HG02852 (cell line): ENCODE data around the gene LEFTY2.
"Not testable (repeated sequence)": the region's sequence is repeated elsewhere in the genome, so short reads cannot be mapped to it uniquely, and the experiment has no call there.

Source experiments
- ATAC-seq: cut with Tn5 transposase; IDR thresholded peaks from one replicate; pipeline ENCODE4 v1.9.1; 2021; ENCODE audit warnings: mild to moderate bottlenecking, moderate library complexity; ENCODE audit not compliant: unreplicated experiment

Gene LEFTY2

GRCh38 chr1:225954753-225955152 lies 13.7 kb upstream of the LEFTY2 start:
- ATAC-seq, result no peak

GRCh38 chr1:225953315-225953714 lies 12.3 kb upstream of the LEFTY2 start:
- no peak for ATAC-seq

GRCh38 chr1:225950905-225951497 lies 10.0 kb upstream of the LEFTY2 start:
- ATAC-seq, result no peak

GRCh38 chr1:225949041-225949440 lies 8.0 kb upstream of the LEFTY2 start:
- ATAC-seq, result no peak

GRCh38 chr1:225946803-225947202 lies 5.8 kb upstream of the LEFTY2 start:
- ATAC-seq, result no peak

- no peak for ATAC-seq
These were observed 5.1 kb upstream of the LEFTY2 start for GRCh38 chr1:225946082-225946620.

- no peak for ATAC-seq
These were observed 4.5 kb upstream of the LEFTY2 start for GRCh38 chr1:225945564-225945963.

GRCh38 chr1:225944951-225945350 lies 3.9 kb upstream of the LEFTY2 start:
- ATAC-seq, result peak; percentile 71

- no peak for ATAC-seq
These were observed 3.4 kb upstream of the LEFTY2 start for GRCh38 chr1:225944387-225944786.

GRCh38 chr1:225943582-225943981 lies 2.6 kb upstream of the LEFTY2 start:
- ATAC-seq, result no peak

- ATAC-seq, result peak; percentile 74
These were observed 1.6 kb upstream of the LEFTY2 start for GRCh38 chr1:225942574-225942973.

- no peak for ATAC-seq
These were observed 862 bp upstream of the LEFTY2 start for GRCh38 chr1:225941942-225942222.

GRCh38 chr1:225940385-225941151 lies 452 bp downstream of the LEFTY2 start:
- ATAC-seq, result no peak

- not testable (repeated sequence) for ATAC-seq
These were observed 1.1 kb downstream of the LEFTY2 start for GRCh38 chr1:225939939-225940310.

GRCh38 chr1:225939097-225939938 lies 1.7 kb downstream of the LEFTY2 start:
- ATAC-seq, result not testable (repeated sequence)

GRCh38 chr1:225937048-225937968 lies 3.7 kb downstream of the LEFTY2 start:
- ATAC-seq, result no peak

- no peak for ATAC-seq
These were observed 4.5 kb downstream of the LEFTY2 start for GRCh38 chr1:225936523-225936922.

GRCh38 chr1:225936086-225936485 lies 4.9 kb downstream of the LEFTY2 start:
- ATAC-seq, result not testable (repeated sequence)

GRCh38 chr1:225934711-225935110 lies 6.3 kb downstream of the LEFTY2 start:
- ATAC-seq, result no peak

GRCh38 chr1:225933072-225933471 lies 7.9 kb downstream of the LEFTY2 start:
- ATAC-seq, result no peak
